Stomach (tissue), 9 donors: ENCODE results near the gene YWHAG. TPM values are rescaled to one million over a fixed set of nuclear protein-coding genes. Genes with fewer than 3 reads are reported as not detected.
A peak's percentile ranks its signal among the peaks of the same experiment; 100 is the strongest.

Experiments
- DNase-seq, 2 donors: peaks; one replicate each; pipeline versions ENCODE4 v3.0.0 to v3.0.0-alpha.2; 2013 to 2019
- H3K27ac ChIP-seq, 5 donors: fragments of 200-600 bp in 4 of 5; sonication (generic) in 4 of 5; one replicate each; pipeline ENCODE4 v1.5.1; 2013 to 2019; ENCODE audit warnings: mild to moderate bottlenecking in 1 of 5, moderate library complexity in 1 of 5
- H3K27me3 ChIP-seq, 3 donors: fragments of 200-600 bp; sonication (generic); one replicate each; pipeline ENCODE4 v1.5.1; 2017 to 2019; ENCODE audit warnings: mixed run types in 1 of 3
- H3K36me3 ChIP-seq, 4 donors: fragments of 200-600 bp; sonication (generic); 1 replicate in 3 of 4; 2 replicates in 1 of 4; pipeline ENCODE4 v1.5.1; 2016 to 2019
- H3K4me1 ChIP-seq, 4 donors: fragments of 200-600 bp; sonication (generic); one replicate each; pipeline ENCODE4 v1.5.1; 2016 to 2019
- H3K4me3 ChIP-seq, 4 donors: fragments of 200-600 bp; sonication (generic) in 3 of 4; one replicate each; pipeline ENCODE4 v1.5.1; 2016 to 2019; ENCODE audit warnings: mild to moderate bottlenecking in 1 of 4
- H3K9me3 ChIP-seq, 4 donors: fragments of 200-600 bp; sonication (generic); one replicate each; pipeline ENCODE4 v1.5.1; 2016 to 2019
- CTCF ChIP-seq, 7 experiments: fragments of 450-650 bp in 4 of 7; fragments of 200-600 bp in 3 of 7; sonication (generic) in 3 of 7; IDR thresholded peaks; one replicate each; pipeline ENCODE4 v1.5.1; 2016 to 2019; ENCODE audit warnings: antibody characterized with exemption in 7 of 7, control low read depth in 2 of 7, mild to moderate bottlenecking in 1 of 7
- EP300 ChIP-seq: sonication (generic); formaldehyde crosslinking; IDR thresholded peaks from one replicate; pipeline ENCODE4 v1.6.1; 2017; ENCODE audit warnings: antibody characterized with exemption
- POLR2A ChIP-seq, 4 donors: fragments of 450-650 bp; IDR thresholded peaks; one replicate each; pipeline ENCODE4 v1.6.1; 2016; ENCODE audit warnings: antibody characterized with exemption in 4 of 4, control low read depth in 2 of 4, mild to moderate bottlenecking in 1 of 4, moderate library complexity in 1 of 4
- POLR2AphosphoS5 ChIP-seq, 3 donors: sonication (generic); formaldehyde crosslinking; IDR thresholded peaks; one replicate each; pipeline ENCODE4 v1.6.1; 2016; ENCODE audit warnings: antibody characterized with exemption in 3 of 3
- WGBS, 5 donors: extraction: QIAGEN DNeasy Blood & Tissue Kit in 3 of 5; methylation state at CpG; one replicate each; pipeline versions ENCODE4 v1.1.5 to v1.1.7; 2013 to 2018; 5-methylcytosine and 5-hydroxymethylcytosine counted together
- intact Hi-C: fragments of 100-400 bp; cut with DNase I; formaldehyde crosslinking; loops from one replicate; pipeline ENCODE4 v1.15.1; 2023; ENCODE audit warnings: low total_unique reads
- polyA plus RNA-seq, 3 donors: library from polyadenylated mRNA; stranded (reverse); fragments of 200-250 nt; gene quantifications; one replicate each; pipeline ENCODE4 v1.2.3, GENCODE V29; 2013
- total RNA-seq, 5 donors: library from RNA; depleted of rRNA; stranded (reverse); fragments of >200 nt; gene quantifications; one replicate each; pipeline versions ENCODE4 v1.1.0 to v1.2.3, GENCODE V29; 2014 to 2016
- donor health status: healthy with polysubstance abuse.
- donor health status: Bipolar disorder and iron deficiency.
- donor health status: healthy.

The YWHAG gene
- total and polyA plus RNA-seq, 8 donors: 26.7 to 64.6 (median 45.9) TPM

GRCh38 chr7:76358011-76358480, 745 bp downstream of the YWHAG start:
- peak overlapping the region; percentile 94 to 100 (median 98) for H3K27ac ChIP-seq
- H3K36me3 ChIP-seq: peaks cover 0 to 10% (median 4%) of the 10 kb centered on the region in 4 donors
- DNase-seq: peak; percentile 47 to 86
- 0 to 2% (median 1%) methylated on average over 14 to 27 of the region's 27 CpGs for WGBS, 5 donors
- intact Hi-C loops: no loop called here
- peak overlapping the region; percentile 75 to 98 (median 78) for H3K4me3 ChIP-seq
- no peaks in the 10 kb centered on the region for H3K9me3 ChIP-seq
- H3K27me3 ChIP-seq: no peaks in the 10 kb centered on the region
- no peak for TF ChIP-seq CTCF (IDR thresholded peaks at IDR 0.05)
- no peak for TF ChIP-seq POLR2AphosphoS5 (IDR thresholded peaks at IDR 0.05)
- no peak for TF ChIP-seq POLR2A (IDR thresholded peaks at IDR 0.05)
- TF ChIP-seq EP300: no peak
- peaks cover 22 to 57% (median 47%) of the 10 kb centered on the region in 4 donors for H3K4me1 ChIP-seq

GRCh38 chr7:76357475-76358010, 1.2 kb downstream of the YWHAG start:
- Histone ChIP-seq H3K9me3 (no peaks in the 10 kb centered on the region), H3K36me3 (peaks cover 0 to 10% (median 4%) of the 10 kb centered on the region in 4 donors), H3K27ac (peak overlapping the region; percentile 94 to 100 (median 98)), H3K4me3 (peak overlapping the region; percentile 75 to 98 (median 78)), H3K27me3 (no peaks in the 10 kb centered on the region), H3K4me1 (peaks cover 27 to 62% (median 50%) of the 10 kb centered on the region in 4 donors)
- DNase-seq: no peak
- TF ChIP-seq POLR2A (IDR thresholded peaks at IDR 0.05) (no peak), CTCF (IDR thresholded peaks at IDR 0.05) (no peak), EP300 (no peak), POLR2AphosphoS5 (IDR thresholded peaks at IDR 0.05) (no peak)
- 1 to 6% (median 2%) methylated on average over 10 of the region's 10 CpGs for WGBS, 5 donors
- intact Hi-C loops: no loop called here

- peaks cover 0 to 10% (median 4%) of the 10 kb centered on the region in 4 donors for H3K36me3 ChIP-seq
- peaks cover 27 to 69% (median 54%) of the 10 kb centered on the region in 4 donors for H3K4me1 ChIP-seq
- no peaks in the 10 kb centered on the region for H3K27me3 ChIP-seq
- peak overlapping the region in 4 of 5 donors; percentile 94 to 100 (median 98) for H3K27ac ChIP-seq
- H3K4me3 ChIP-seq: peak overlapping the region in 3 of 4 donors; percentile 77 to 98 (median 78)
- TF ChIP-seq CTCF (IDR thresholded peaks at IDR 0.05) (peak in 2 of 7 experiments; percentile 2 to 22), EP300 (no peak), POLR2A (IDR thresholded peaks at IDR 0.05) (no peak), POLR2AphosphoS5 (IDR thresholded peaks at IDR 0.05) (peak in 1 of 3 donors; percentile 13)
- peak in 1 of 2 donors; percentile 87 for DNase-seq
- no peaks in the 10 kb centered on the region for H3K9me3 ChIP-seq
- intact Hi-C loops: no loop called here
- 24 to 48% (median 35%) methylated on average over 6 of the region's 6 CpGs for WGBS, 5 donors
Measured at GRCh38 chr7:76356823-76357222, 2.0 kb downstream of the YWHAG start.

- no peaks in the 10 kb centered on the region for H3K27me3 ChIP-seq
- DNase-seq: no peak
- TF ChIP-seq POLR2A (IDR thresholded peaks at IDR 0.05) (no peak), EP300 (no peak), CTCF (IDR thresholded peaks at IDR 0.05) (no peak), POLR2AphosphoS5 (IDR thresholded peaks at IDR 0.05) (no peak)
- peak overlapping the region in 2 of 5 donors; percentile 26 to 97 for H3K27ac ChIP-seq
- intact Hi-C loops: no loop called here
- 81 to 90% (median 86%) methylated on average over 4 of the region's 4 CpGs for WGBS, 5 donors
- no peaks in the 10 kb centered on the region for H3K9me3 ChIP-seq
- peaks cover 0 to 10% (median 4%) of the 10 kb centered on the region in 4 donors for H3K36me3 ChIP-seq
- no peak overlapping the region for H3K4me3 ChIP-seq
- H3K4me1 ChIP-seq: peaks cover 27 to 76% (median 57%) of the 10 kb centered on the region in 4 donors
Measured at GRCh38 chr7:76356115-76356514, 2.7 kb downstream of the YWHAG start.
